ENCODE data around the gene BCR.

GRCh38 chr22:23233084-23233531 lies 52.8 kb downstream of the BCR start:
- TF ChIP-seq CTCF (IDR thresholded peaks at IDR 0.05) = no peak
- no peak for TF ChIP-seq EZH2 (IDR thresholded peaks at IDR 0.05; ENCODE audit: borderline replicate concordance, insufficient read depth, low read depth, low read length, poor library complexity, severe bottlenecking)

Data from B cell (primary cell).